ENCODE measurements around the gene PRKCA.

DNA sequence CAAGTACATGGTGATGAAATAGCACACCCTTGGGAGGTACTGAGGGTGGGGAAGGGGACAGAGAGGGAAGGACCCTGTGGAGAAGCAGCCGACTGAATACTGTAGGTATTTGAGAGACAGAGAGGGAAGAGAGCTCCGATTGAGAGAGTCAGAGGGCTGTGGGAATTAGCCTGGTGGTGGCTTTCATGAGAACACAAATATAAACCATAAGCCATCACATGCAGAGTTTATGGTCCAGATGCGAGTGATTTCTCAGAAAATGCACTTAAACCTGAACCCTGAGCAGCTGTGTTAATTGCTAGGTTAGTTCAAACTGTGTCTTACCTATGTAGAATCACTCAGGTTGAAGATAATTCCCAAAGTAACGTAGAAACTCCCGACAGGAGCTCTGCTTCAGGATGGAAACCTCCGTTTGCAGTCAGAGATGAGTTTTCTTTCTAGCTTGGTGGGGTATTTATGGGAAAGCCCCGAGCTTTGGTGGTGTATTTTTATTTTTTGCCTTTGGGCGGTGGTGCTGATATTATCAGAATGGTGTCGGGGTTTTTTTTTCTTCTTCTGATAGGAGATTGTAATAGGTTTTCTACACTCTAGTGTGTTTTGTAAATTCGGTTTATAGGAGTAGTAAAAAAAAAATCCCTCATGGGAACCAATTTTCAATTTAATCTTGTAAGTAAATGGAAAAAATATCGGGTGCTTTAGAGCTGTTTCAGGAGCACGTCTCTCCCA is 347.6 kb downstream of the PRKCA start:
- no peak for TF ChIP-seq CTCF (CRISPR knock-in tag; IDR thresholded peaks at IDR 0.05)
- no peak for TF ChIP-seq ZNF619 (CRISPR knock-in tag; IDR thresholded peaks at IDR 0.05)
- no peak for TF ChIP-seq TEAD2 (CRISPR knock-in tag; IDR thresholded peaks at IDR 0.05)

Measured in HepG2 (cell line).